HEK293 (cell line): Measurements from ENCODE around the gene PPP1R14C.
A peak's percentile ranks its signal among the peaks of the same experiment; 100 is the strongest.

Experiments used
- CTCF ChIA-PET: fragments of 350-600 bp; formaldehyde crosslinking; extraction: SDS; loops from one replicate; lab custom pipeline; 2021; ENCODE audit warnings: antibody characterized with exemption; lab: Yijun Ruan, JAX
- POLR2A ChIA-PET: fragments of 300-600 bp; formaldehyde crosslinking; extraction: SDS; loops from one replicate; lab custom pipeline; 2020; ENCODE audit warnings: antibody characterized with exemption, inconsistent platforms; lab: Yijun Ruan, JAX
- H3K27ac ChIP-seq: fragments of 200-500 bp; sonication (Bioruptor generic); 2 replicates; pipeline ENCODE4 v1.5.1; 2014; ENCODE audit warnings: low read depth, low read length, control low read depth, inconsistent platforms; ENCODE audit errors: extremely low read depth
- H3K36me3 ChIP-seq, 2 experiments: fragments of 200-500 bp in 1 of 2; sonication (Bioruptor generic) in 1 of 2; 1 replicate in 1 of 2; 2 replicates in 1 of 2; pipeline ENCODE4 v1.5.1; 2014 to 2017; ENCODE audit warnings: inconsistent platforms in 2 of 2, low read length in 2 of 2; ENCODE audit not compliant: control insufficient read depth in 2 of 2, insufficient read depth in 1 of 2
- H3K4me1 ChIP-seq: fragments of 200-500 bp; sonication (Bioruptor generic); 2 replicates; pipeline ENCODE4 v1.5.1; 2014; ENCODE audit warnings: mild to moderate bottlenecking, low read length, inconsistent platforms; ENCODE audit not compliant: control insufficient read depth, insufficient read depth
- H3K4me3 ChIP-seq: 2 replicates; pipeline ENCODE4 v1.5.1; 2011; ENCODE audit warnings: low read depth, mild to moderate bottlenecking, control low read depth, low read length, moderate library complexity
- H3K9me3 ChIP-seq: fragments of 200-500 bp; sonication (Bioruptor generic); 2 replicates; pipeline ENCODE4 v1.5.1; 2014; ENCODE audit warnings: low read depth, low read length, inconsistent platforms; ENCODE audit not compliant: control insufficient read depth, insufficient read depth
- HOXC10 ChIP-seq: sonication (generic); formaldehyde crosslinking; IDR thresholded peaks from 2 replicates; pipeline ENCODE4 v1.8.1; 2023; ENCODE audit warnings: mild to moderate bottlenecking, missing genetic modification reagents
- KLF8 ChIP-seq: fragments of 450-650 bp; formaldehyde crosslinking; IDR thresholded peaks from 2 replicates; pipeline ENCODE4 v1.5.1; 2016; ENCODE audit warnings: missing biosample characterization, missing genetic modification characterization
- PRDM1 ChIP-seq: fragments of 450-650 bp; formaldehyde crosslinking; IDR thresholded peaks from 2 replicates; pipeline ENCODE4; 2016; ENCODE audit warnings: missing biosample characterization, missing genetic modification characterization
- SCRT1 ChIP-seq: fragments of 450-650 bp; formaldehyde crosslinking; IDR thresholded peaks from 2 replicates; pipeline ENCODE4 v1.5.1; 2016; ENCODE audit warnings: missing biosample characterization, missing genetic modification characterization, borderline replicate concordance
- TCF7L2 ChIP-seq: IDR thresholded peaks from 2 replicates; pipeline ENCODE4 v1.6.1; 2011; ENCODE audit warnings: low read depth, mild to moderate bottlenecking, inconsistent platforms, low read length, moderate library complexity, borderline replicate concordance
- ZBTB11 ChIP-seq: fragments of 450-650 bp; formaldehyde crosslinking; conservative IDR thresholded peaks from 2 replicates; pipeline ENCODE4 v1.5.1; 2016; ENCODE audit warnings: low read depth, missing biosample characterization, missing genetic modification characterization
- ZNF174 ChIP-seq: fragments of 450-650 bp; formaldehyde crosslinking; IDR thresholded peaks from 2 replicates; pipeline ENCODE4 v1.5.0; 2017; ENCODE audit warnings: missing biosample characterization, mild to moderate bottlenecking, missing genetic modification characterization
- ZNF292 ChIP-seq: fragments of 450-650 bp; formaldehyde crosslinking; IDR thresholded peaks from 2 replicates; pipeline ENCODE4 v1.5.1; 2016; ENCODE audit warnings: low read depth, missing biosample characterization, missing genetic modification characterization, borderline replicate concordance
- ZNF324 ChIP-seq: fragments of 450-650 bp; formaldehyde crosslinking; IDR thresholded peaks from 2 replicates; pipeline ENCODE4 v1.5.1; 2016; ENCODE audit warnings: missing biosample characterization, missing genetic modification characterization
- ZNF341 ChIP-seq: fragments of 450-650 bp; formaldehyde crosslinking; IDR thresholded peaks from 2 replicates; pipeline ENCODE4; 2016; ENCODE audit warnings: low read depth, missing biosample characterization, missing genetic modification characterization
- ZNF37A ChIP-seq: fragments of 450-650 bp; IDR thresholded peaks from 2 replicates; pipeline ENCODE4 v1.5.1; 2018; ENCODE audit warnings: missing biosample characterization, missing genetic modification characterization
- ZNF391 ChIP-seq: fragments of 450-650 bp; formaldehyde crosslinking; IDR thresholded peaks from 2 replicates; pipeline ENCODE4 v1.5.1; 2016; ENCODE audit warnings: low read depth, missing biosample characterization, missing genetic modification characterization, borderline replicate concordance
- ZNF501 ChIP-seq: fragments of 450-650 bp; formaldehyde crosslinking; IDR thresholded peaks from 2 replicates; pipeline ENCODE4 v1.5.1; 2016; ENCODE audit warnings: missing biosample characterization, missing genetic modification characterization
- ZNF521 ChIP-seq: fragments of 450-650 bp; formaldehyde crosslinking; IDR thresholded peaks from 2 replicates; pipeline ENCODE4 v1.5.1; 2017; ENCODE audit warnings: missing biosample characterization, mild to moderate bottlenecking, missing genetic modification characterization
- ZNF580 ChIP-seq: fragments of 450-650 bp; formaldehyde crosslinking; IDR thresholded peaks from 2 replicates; pipeline ENCODE4 v1.5.1; 2016; ENCODE audit warnings: missing biosample characterization, missing genetic modification characterization
- ZNF664 ChIP-seq: fragments of 450-650 bp; formaldehyde crosslinking; IDR thresholded peaks from 2 replicates; pipeline ENCODE4 v1.5.1; 2016; ENCODE audit warnings: missing biosample characterization, missing genetic modification characterization
- ZNF704 ChIP-seq: fragments of 450-650 bp; formaldehyde crosslinking; IDR thresholded peaks from 2 replicates; pipeline ENCODE4 v1.5.1; 2016; ENCODE audit warnings: missing biosample characterization, missing genetic modification characterization
- ZNF776 ChIP-seq: fragments of 450-650 bp; formaldehyde crosslinking; IDR thresholded peaks from 2 replicates; pipeline ENCODE4 v1.5.0; 2017; ENCODE audit warnings: missing biosample characterization, missing genetic modification characterization, borderline replicate concordance
- ZNF830 ChIP-seq: fragments of 450-650 bp; IDR thresholded peaks from 2 replicates; pipeline ENCODE4 v1.5.0; 2018; ENCODE audit warnings: missing biosample characterization, missing genetic modification characterization, low read depth, mild to moderate bottlenecking, moderate library complexity

The PPP1R14C gene

GRCh38 chr6:150276168-150276936 lies 133.5 kb downstream of the PPP1R14C start (continued):
- no peak for TF ChIP-seq PRDM1 (tag by site-specific recombination)

- H3K4me1 ChIP-seq: no peaks in the 10 kb centered on the region
- H3K27ac ChIP-seq: no peak overlapping the region
- TF ChIP-seq SCRT1: no peak
- no peak for TF ChIP-seq ZNF174 (tag by site-specific recombination)
- TF ChIP-seq ZNF664 (tag by site-specific recombination): peak; percentile 50; the same call in 1 of the 2 replicates
- TF ChIP-seq, all 188 proteins: peak for 1
- CTCF ChIA-PET: interaction anchor here (0.6 to 1.3 kb wide), 5 partner anchors 10 to 535 kb away, joined by 3 to 5 read pairs (median 4); no protein-coding TSS in a partner anchor
- Histone ChIP-seq H3K4me3 (no peak overlapping the region), H3K36me3 (no peaks in the 10 kb centered on the region), H3K9me3 (no peaks in the 10 kb centered on the region)
- POLR2A ChIA-PET: no interaction called here
Observed at GRCh38 chr6:150276937-150277742, 134.3 kb downstream of the PPP1R14C start.

- H3K27ac ChIP-seq: no peak overlapping the region
- no peak for TF ChIP-seq ZNF704 (tag by site-specific recombination)
- TF ChIP-seq ZNF292 (tag by site-specific recombination): no peak
- TF ChIP-seq HOXC10 (CRISPR knock-in tag): no peak
- TF ChIP-seq ZNF521 (tag by site-specific recombination): no peak
- no peak for TF ChIP-seq ZNF391 (tag by site-specific recombination)
- no peak for TF ChIP-seq ZNF580 (tag by site-specific recombination)
- no peak for TF ChIP-seq ZNF324
- no peak for TF ChIP-seq KLF8 (tag by site-specific recombination)
- no peak for TF ChIP-seq ZNF501 (tag by site-specific recombination)
- TF ChIP-seq ZNF830 (tag by site-specific recombination): no peak
- no peak for TF ChIP-seq ZNF776 (tag by site-specific recombination)
- no peak for TF ChIP-seq ZBTB11 (tag by site-specific recombination)
- TF ChIP-seq ZNF37A (tag by site-specific recombination): no peak
- no peak for TF ChIP-seq ZNF341
- TF ChIP-seq TCF7L2: no peak
- CTCF ChIA-PET: interaction anchor here (0.9 kb wide), 1 partner anchor 9 kb away, joined by 3 read pairs; no protein-coding TSS in a partner anchor
Observed at GRCh38 chr6:150279533-150279932, 136.7 kb downstream of the PPP1R14C start.

More at GRCh38 chr6:150279533-150279932, 136.7 kb downstream of the PPP1R14C start:
- Histone ChIP-seq H3K4me1 (no peaks in the 10 kb centered on the region), H3K4me3 (no peak overlapping the region), H3K9me3 (no peaks in the 10 kb centered on the region), H3K36me3 (no peaks in the 10 kb centered on the region)
- POLR2A ChIA-PET: no interaction called here
